GM19395 (cell line): ENCODE data around the gene SNX21.
"Not testable (repeated sequence)": the region's sequence is repeated elsewhere in the genome, so short reads cannot be mapped to it uniquely, and the experiment has no call there.

ENCODE experiments used
- ATAC-seq: cut with Tn5 transposase; IDR thresholded peaks from one replicate; pipeline ENCODE4 v1.9.1; 2021; ENCODE audit warnings: mild to moderate bottlenecking, moderate library complexity; ENCODE audit not compliant: unreplicated experiment

Gene SNX21

GRCh38 chr20:45848969-45849582 lies 15.5 kb downstream of the SNX21 start:
- no peak for ATAC-seq

DNA sequence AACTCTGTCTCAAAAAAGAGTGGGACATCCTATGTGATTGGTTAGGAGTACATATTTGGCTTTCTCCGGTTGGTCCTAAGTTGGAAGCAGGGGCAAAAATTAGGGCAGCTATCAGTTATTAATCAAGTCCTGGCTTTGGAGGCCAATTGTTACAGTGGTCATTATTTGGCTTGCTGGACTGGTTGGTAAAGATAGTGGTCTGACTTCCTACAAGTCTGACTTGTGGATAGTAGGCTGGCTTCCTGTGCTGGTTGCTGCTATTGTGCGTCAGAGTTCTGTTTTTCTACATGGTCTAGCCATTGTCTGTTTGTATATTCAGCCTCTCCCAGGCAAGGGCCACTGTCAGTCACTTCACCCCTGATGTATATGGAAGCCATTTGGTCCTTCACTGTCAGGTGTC lies 16.6 kb downstream of the SNX21 start:
- no peak for ATAC-seq

GRCh38 chr20:45850926-45851325 lies 17.3 kb downstream of the SNX21 start:
- ATAC-seq = no peak

GRCh38 chr20:45851501-45851900 lies 17.9 kb downstream of the SNX21 start:
- ATAC-seq = no peak

GRCh38 chr20:45852326-45852725 lies 18.7 kb downstream of the SNX21 start:
- ATAC-seq = no peak

DNA sequence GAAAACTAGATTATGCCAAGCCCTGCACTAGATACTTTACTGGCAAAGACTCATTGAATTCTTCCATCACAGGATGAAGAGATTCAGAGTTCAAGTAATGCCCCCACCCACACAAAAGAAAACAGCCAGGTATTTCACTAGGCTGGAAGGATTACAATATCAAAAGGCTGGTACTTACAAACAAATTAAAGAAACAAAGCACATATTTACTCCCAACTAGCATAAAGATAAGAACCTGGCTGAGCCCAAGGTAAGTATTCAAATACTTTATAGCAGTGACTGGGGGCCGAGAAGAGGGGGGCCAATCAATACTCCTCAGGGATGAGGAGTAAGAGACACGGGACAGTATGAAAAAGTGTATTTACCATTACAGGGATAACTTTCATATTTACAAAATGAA lies 19.9 kb downstream of the SNX21 start:
- ATAC-seq = no peak

- ATAC-seq = peak; percentile 93
Measured at GRCh38 chr20:45857114-45857881, 23.7 kb downstream of the SNX21 start, which contains the start of the genes ACOT8 and ZSWIM3. Gene ACOT8 (minus strand): TSS chr20:45857392. CDS start chr20:45857315, 77 bp downstream. Gene ZSWIM3 (plus strand): TSS chr20:45857614. CDS start chr20:45857826, 212 bp downstream.

GRCh38 chr20:45857882-45858216 lies 24.2 kb downstream of the SNX21 start:
- peak; percentile 23 for ATAC-seq

DNA sequence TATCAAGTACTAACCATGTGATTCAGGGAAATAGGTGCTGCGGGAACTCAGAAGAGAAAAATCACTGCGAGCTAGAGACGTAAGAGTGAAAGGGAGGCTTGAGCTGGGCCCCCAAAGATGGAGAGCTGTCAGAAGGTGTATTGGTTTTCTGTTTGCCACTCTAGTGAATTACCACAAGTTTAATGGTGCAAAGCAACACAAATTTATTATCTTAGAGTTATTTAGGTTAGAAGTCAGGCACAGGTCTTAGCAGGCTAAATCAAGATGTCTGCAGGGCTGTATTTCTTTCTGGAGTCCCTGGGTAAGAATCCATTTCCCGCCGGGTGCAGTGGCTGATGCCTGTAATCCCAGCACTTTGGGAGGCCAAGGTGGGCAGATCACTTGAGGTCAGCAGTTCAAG lies 26.3 kb downstream of the SNX21 start:
- ATAC-seq = no peak

GRCh38 chr20:45860560-45861220 lies 27.1 kb downstream of the SNX21 start:
- ATAC-seq = no peak

DNA sequence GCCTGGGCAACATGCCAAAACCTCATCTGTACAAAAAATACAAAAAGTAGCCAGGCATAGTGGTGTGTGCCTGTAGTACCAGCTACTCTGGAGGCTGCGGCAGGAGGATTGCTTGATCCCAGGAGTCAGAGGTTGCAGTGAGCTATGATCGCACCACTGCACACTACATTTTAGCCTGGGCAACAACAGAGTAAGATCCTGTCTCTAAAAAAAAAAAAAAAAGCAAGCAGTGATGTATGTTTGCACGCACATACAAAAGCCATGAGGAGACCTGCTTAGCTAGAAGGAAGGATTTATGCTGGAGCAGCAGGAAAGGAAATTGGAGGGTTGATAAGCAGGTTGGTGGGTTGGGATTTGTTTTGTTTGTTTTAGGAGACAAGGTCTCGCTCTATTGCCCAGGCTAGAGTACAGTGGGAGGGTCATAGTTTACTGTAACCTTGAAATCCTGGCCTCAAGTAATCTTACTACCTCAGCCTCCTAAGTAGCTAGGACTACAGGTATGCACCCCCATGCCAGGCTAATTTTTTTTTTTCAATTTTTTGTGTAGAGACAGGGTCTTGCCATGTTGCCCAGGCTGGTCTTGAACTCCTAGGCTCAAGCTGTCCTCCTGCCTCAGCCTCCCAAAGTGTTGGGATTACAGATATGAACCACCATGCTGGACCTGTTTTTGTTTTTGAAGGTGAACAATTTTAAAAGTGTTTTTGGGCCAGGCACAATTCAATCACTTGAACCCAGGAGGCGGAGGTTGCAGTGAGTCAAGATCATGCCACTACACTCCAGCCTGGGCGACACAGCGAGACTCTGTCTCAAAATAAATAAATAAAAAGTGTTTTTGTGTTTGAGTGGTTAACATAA lies 27.8 kb downstream of the SNX21 start:
- no peak for ATAC-seq

DNA sequence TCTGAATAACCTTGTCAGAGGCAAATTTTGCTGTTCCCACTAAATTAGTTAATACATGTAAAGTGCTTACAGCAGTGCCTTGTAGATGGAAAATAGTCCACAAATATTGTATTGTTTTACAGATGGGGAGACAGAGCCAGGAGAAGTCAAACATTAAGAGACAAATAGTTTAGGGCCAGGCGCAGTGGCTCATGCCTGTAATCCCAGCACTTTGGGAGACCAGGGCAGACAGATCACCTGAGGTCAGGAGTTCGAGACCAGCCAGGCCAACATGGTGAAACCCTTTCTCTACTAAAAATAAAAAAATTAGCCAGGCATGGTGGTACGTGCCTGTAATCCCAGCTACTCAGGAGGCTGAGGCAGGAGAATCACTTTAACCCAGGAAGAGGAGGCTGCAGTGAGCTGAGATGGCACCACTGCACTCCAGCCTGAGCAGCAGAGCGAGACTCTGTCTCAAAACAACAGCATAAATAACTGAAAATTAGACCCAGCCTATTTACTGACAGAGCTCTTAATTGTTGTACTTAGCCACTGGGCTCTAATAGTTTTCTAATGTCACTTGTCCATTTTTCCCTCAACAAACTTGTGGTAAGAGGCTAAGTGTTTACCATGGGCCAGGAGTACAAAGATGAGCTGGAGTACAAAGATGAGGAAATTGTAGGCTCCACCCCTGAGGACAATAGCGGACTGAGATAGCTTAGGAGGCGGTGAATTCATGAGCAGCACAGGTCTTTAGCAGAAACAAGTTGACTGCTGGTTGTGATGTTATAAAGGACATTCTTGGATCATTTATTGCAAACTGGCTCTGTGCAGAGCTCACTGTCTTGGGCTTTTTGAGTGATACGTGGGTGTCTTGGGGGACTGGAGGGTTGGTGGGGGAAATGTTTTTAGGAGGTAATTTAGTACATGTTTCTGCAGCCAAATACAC lies 30.2 kb downstream of the SNX21 start:
- no peak for ATAC-seq

GRCh38 chr20:45866454-45866853 lies 32.9 kb downstream of the SNX21 start:
- no peak for ATAC-seq

DNA sequence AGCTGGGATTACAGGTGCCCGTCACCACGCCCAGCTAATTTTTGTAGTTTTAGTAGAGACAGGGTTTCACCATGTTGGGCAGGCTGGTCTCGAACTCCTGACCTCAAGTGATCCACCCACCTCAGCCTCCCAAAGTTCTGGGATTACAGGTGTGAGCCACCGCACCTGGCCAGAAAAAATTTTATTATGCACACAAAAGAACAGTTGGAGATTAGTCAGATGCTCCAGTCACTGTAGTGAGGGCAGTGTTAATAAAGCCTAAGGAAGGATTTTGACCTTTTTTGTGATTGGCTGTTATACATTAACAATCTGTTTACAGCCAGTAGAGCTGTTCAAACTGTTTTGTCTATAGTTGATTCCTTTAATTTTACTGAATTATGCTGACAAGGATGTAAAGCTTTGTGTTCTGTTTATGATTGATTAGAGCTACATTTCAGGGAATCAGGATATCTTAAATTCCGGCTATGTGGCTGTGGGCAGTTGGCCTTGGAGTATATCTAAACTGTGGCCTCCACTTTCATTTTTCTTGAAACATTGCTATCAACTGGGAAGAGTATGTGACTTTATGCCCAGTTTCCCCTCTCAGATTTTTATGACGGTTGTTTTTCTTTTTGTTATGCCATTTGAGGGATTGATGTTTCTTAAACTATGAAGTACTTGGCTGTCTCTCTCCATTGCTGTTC lies 33.7 kb downstream of the SNX21 start:
- no peak for ATAC-seq

GRCh38 chr20:45867819-45868176 lies 34.2 kb downstream of the SNX21 start:
- ATAC-seq = no peak

DNA sequence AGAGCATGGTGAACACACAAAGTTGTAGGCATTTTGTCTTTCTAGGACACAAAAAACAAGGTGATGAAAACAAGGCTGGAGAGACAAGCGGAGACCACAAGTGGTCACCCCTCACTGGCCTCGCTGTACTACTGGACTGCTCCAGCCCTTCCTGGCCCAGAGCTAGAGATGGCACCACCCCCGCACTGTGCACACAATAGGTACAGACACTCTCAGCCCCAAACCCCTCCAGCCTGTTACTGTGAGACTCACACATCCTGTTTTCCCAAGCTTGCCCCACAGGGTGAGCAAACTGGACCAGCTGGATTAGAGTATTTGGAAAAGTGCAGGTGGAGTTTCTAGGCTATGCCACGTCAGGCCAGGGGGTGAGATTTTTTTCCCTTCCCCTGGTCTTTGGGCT lies 39.0 kb downstream of the SNX21 start:
- ATAC-seq = no peak

- ATAC-seq = no peak
Measured at GRCh38 chr20:45873409-45874103, 40.0 kb downstream of the SNX21 start.

GRCh38 chr20:45874104-45874481 lies 40.5 kb downstream of the SNX21 start:
- ATAC-seq = not testable (repeated sequence)

- no peak for ATAC-seq
Measured at GRCh38 chr20:45874576-45874975, 41.0 kb downstream of the SNX21 start.
